Mesenchymal stem cell (in vitro differentiated cells and primary cell): ENCODE data around the gene DGKE.

Experiments used
- DNase-seq: peaks from one replicate; pipeline ENCODE4 v3.0.0-alpha.2; 2013
- H2AFZ ChIP-seq: one replicate; pipeline ENCODE4 v1.6.1; 2013; ENCODE audit warnings: low read depth, mild to moderate bottlenecking, control low read depth, inconsistent platforms, low read length, moderate library complexity
- H2AK5ac ChIP-seq: 2 replicates; pipeline ENCODE4 v1.6.1; 2013; ENCODE audit warnings: low read length, moderate library complexity, mild to moderate bottlenecking, inconsistent platforms; ENCODE audit not compliant: severe bottlenecking
- H2BK120ac ChIP-seq: one replicate; pipeline ENCODE4 v1.6.1; 2013; ENCODE audit warnings: low read depth, mild to moderate bottlenecking, inconsistent platforms, low read length, moderate library complexity
- H2BK12ac ChIP-seq, 2 experiments: one replicate each; pipeline ENCODE4 v1.6.1; 2013; ENCODE audit warnings: inconsistent platforms in 2 of 2, low read length in 2 of 2, mild to moderate bottlenecking in 2 of 2, moderate library complexity in 2 of 2, control low read depth in 1 of 2
- H2BK15ac ChIP-seq: one replicate; pipeline ENCODE4 v1.6.1; 2013; ENCODE audit warnings: mild to moderate bottlenecking, low read depth, inconsistent platforms; ENCODE audit not compliant: poor library complexity, severe bottlenecking
- H2BK5ac ChIP-seq: 2 replicates; pipeline ENCODE4 v1.6.1; 2013; ENCODE audit warnings: low read depth, mild to moderate bottlenecking, low read length, control low read depth, inconsistent platforms; ENCODE audit not compliant: poor library complexity, severe bottlenecking
- H3K14ac ChIP-seq, 2 experiments: one replicate each; pipeline ENCODE4 v1.6.1; 2013; ENCODE audit warnings: inconsistent platforms in 2 of 2, low read length in 2 of 2, control low read depth in 1 of 2, mild to moderate bottlenecking in 1 of 2, moderate library complexity in 1 of 2
- H3K18ac ChIP-seq, 2 experiments: one replicate each; pipeline ENCODE4 v1.6.1; 2013; ENCODE audit warnings: inconsistent platforms in 2 of 2, low read length in 2 of 2, control low read depth in 1 of 2, low read depth in 1 of 2, mild to moderate bottlenecking in 1 of 2
- H3K23ac ChIP-seq, 2 experiments: one replicate each; pipeline ENCODE4 v1.6.1; 2013; ENCODE audit warnings: inconsistent platforms in 2 of 2, low read length in 2 of 2, mild to moderate bottlenecking in 2 of 2, moderate library complexity in 2 of 2, control low read depth in 1 of 2
- H3K27ac ChIP-seq: 2 replicates; pipeline ENCODE4 v1.5.1; 2013; ENCODE audit warnings: mild to moderate bottlenecking, moderate library complexity, low read length, control low read depth, inconsistent platforms; ENCODE audit not compliant: poor library complexity, severe bottlenecking
- H3K27me3 ChIP-seq, 2 experiments: 2 replicates each; pipeline versions ENCODE4 v1.6.1 to v1.7.0; 2013; ENCODE audit warnings: low read length in 2 of 2, mild to moderate bottlenecking in 2 of 2, moderate library complexity in 2 of 2, control low read depth in 1 of 2, inconsistent platforms in 1 of 2; ENCODE audit not compliant: control insufficient read depth in 1 of 2, insufficient read depth in 1 of 2
- H3K36me3 ChIP-seq, 2 experiments: 2 replicates each; pipeline versions ENCODE4 v1.6.1 to v1.7.0; 2013; ENCODE audit warnings: low read length in 2 of 2, control low read depth in 1 of 2, inconsistent platforms in 1 of 2, low read depth in 1 of 2, mild to moderate bottlenecking in 1 of 2; ENCODE audit not compliant: insufficient read depth in 2 of 2, control insufficient read depth in 1 of 2
- H3K4ac ChIP-seq, 2 experiments: one replicate each; pipeline ENCODE4 v1.6.1; 2013; ENCODE audit warnings: inconsistent platforms in 2 of 2, low read length in 2 of 2, mild to moderate bottlenecking in 2 of 2, moderate library complexity in 2 of 2, control low read depth in 1 of 2, low read depth in 1 of 2
- H3K4me1 ChIP-seq: 2 replicates; pipeline ENCODE4 v1.6.1; 2013; ENCODE audit warnings: low read depth, low read length, control low read depth; ENCODE audit not compliant: control insufficient read depth, insufficient read depth
- H3K4me2 ChIP-seq: 2 replicates; pipeline ENCODE4 v1.6.1; 2013; ENCODE audit warnings: low read length, mild to moderate bottlenecking, inconsistent platforms; ENCODE audit not compliant: poor library complexity, severe bottlenecking
- H3K4me3 ChIP-seq, 2 experiments: 2 replicates each; pipeline versions ENCODE4 v1.5.1 to v1.7.0; 2013; ENCODE audit warnings: low read length in 2 of 2, mild to moderate bottlenecking in 2 of 2, control low read depth in 1 of 2, low read depth in 1 of 2; ENCODE audit not compliant: insufficient read depth in 1 of 2
- H3K79me1 ChIP-seq: replicated peaks from 2 replicates; pipeline ENCODE4 v1.6.1; 2013; ENCODE audit warnings: mild to moderate bottlenecking, control low read depth, low read length, inconsistent platforms; ENCODE audit not compliant: poor library complexity, severe bottlenecking
- H3K9ac ChIP-seq: 2 replicates; pipeline ENCODE4 v1.7.0; 2013; ENCODE audit warnings: mild to moderate bottlenecking, low read length, moderate library complexity
- H3K9me3 ChIP-seq: 2 replicates; pipeline ENCODE4 v1.7.0; 2013; ENCODE audit warnings: mild to moderate bottlenecking, low read length; ENCODE audit not compliant: control insufficient read depth
- H4K8ac ChIP-seq: one replicate; pipeline ENCODE4 v1.6.1; 2013; ENCODE audit warnings: inconsistent platforms, mild to moderate bottlenecking, low read length, moderate library complexity
- H4K91ac ChIP-seq: one replicate; pipeline ENCODE4 v1.6.1; 2013; ENCODE audit warnings: mild to moderate bottlenecking, low read length, inconsistent platforms
- WGBS: methylation state at CpG from one replicate; pipeline ENCODE4 v1.1.7; 2013; ENCODE audit warnings: mixed read lengths; 5-methylcytosine and 5-hydroxymethylcytosine counted together

DGKE gene

DNA sequence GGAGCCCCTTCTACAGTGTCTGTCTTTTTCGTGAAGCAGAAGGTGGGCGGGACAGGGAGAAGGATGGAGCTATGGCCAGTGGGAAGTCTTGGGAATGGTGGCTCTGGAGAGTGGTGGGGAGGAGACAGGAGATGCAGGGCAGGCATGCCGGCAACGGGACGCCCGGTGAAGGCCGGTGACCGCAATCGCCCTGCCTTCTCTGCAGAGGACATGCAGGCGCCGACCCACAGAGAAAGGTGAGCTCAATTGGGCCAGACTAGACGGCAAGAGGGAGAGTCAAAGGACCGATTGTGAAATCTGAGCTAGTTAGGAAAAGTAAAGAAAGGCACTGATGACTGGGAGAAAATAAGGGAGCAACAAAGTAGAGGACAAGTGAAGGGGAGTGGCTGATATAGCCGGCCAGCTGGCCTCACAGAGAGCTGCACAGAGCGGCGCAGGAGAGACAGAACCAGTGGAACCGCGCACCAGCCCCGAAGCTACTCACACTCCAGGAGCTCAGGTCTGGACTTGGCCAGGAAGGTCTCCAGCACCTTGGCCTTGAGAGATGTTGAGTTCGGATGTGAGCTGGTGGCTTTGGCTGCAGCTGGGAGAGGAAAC lies 61.0 kb downstream of the DGKE start:
- Histone ChIP-seq H3K18ac (no peak overlapping the region), H3K4ac (no peak overlapping the region), H2BK120ac (no peak overlapping the region), H2BK15ac (no peak overlapping the region), H3K9me3 (no peaks in the 10 kb centered on the region), H2AFZ (no peak overlapping the region), H3K4me3 (no peak overlapping the region), H3K4me2 (no peak overlapping the region), H3K79me1 (peaks cover 12% of the 10 kb centered on the region), H2BK5ac (no peak overlapping the region), H4K8ac (no peak overlapping the region), H3K27ac (no peak overlapping the region), H3K36me3 (peaks cover 71 to 98% of the 10 kb centered on the region in 2 experiments), H3K14ac (no peak overlapping the region), H4K91ac (no peak overlapping the region), H3K23ac (no peak overlapping the region), H2BK12ac (no peak overlapping the region), H2AK5ac (no peak overlapping the region), H3K27me3 (no peaks in the 10 kb centered on the region), H3K9ac (no peak overlapping the region), H3K4me1 (no peaks in the 10 kb centered on the region)
- no peak for DNase-seq
- 97% methylated on average over 20 of the region's 20 CpGs for WGBS

DNA sequence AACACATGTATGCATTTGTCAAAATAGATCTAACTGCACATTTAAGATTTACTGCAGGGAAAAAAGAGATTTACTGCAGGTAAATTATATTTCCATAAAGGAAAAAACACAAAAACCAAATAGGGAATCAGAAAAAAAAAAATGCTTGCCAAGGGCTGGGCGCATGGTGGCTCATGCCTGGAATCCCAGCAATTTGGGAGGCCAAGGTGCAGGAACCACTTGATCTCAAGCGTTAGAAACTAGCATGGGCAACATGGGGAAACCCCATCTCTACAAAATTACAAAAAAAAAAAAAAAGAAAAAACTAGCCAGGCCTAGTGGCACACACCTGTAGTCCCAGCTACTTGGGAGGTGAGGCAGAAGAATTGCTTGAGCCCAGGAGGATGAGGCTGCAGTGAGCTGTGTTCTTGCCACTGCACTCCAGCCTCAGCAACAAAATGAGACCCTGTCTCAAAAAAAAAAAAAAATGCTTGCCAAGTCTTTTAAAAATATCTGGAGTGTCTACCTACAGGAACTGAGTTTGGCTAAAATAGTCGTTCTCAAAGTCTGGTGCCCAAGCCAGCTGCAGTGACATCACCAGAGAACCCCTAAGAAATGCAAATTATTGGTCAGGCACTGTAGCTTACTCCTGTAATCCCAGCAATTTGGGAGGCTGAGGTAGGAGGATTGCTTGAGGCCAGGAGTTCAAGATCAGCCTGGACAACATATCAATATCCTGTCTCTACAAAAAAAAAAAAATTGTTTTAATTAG lies 62.4 kb downstream of the DGKE start:
- H4K8ac ChIP-seq = no peak overlapping the region
- H3K18ac ChIP-seq = no peak overlapping the region
- H3K4ac ChIP-seq = no peak overlapping the region
- no peak overlapping the region for H2BK5ac ChIP-seq
- H3K4me2 ChIP-seq = no peak overlapping the region
- no peak overlapping the region for H2AK5ac ChIP-seq
- no peak overlapping the region for H2BK120ac ChIP-seq
- H3K14ac ChIP-seq = no peak overlapping the region
- no peak overlapping the region for H3K23ac ChIP-seq
- H3K27ac ChIP-seq = no peak overlapping the region
- no peak overlapping the region for H2BK15ac ChIP-seq
- no peak overlapping the region for H2AFZ ChIP-seq
- no peak overlapping the region for H3K4me3 ChIP-seq
- no peaks in the 10 kb centered on the region for H3K27me3 ChIP-seq
- peaks cover 71 to 98% of the 10 kb centered on the region in 2 experiments for H3K36me3 ChIP-seq
- peaks cover 24% of the 10 kb centered on the region for H3K79me1 ChIP-seq
- 79% methylated on average over 2 of the region's 3 CpGs for WGBS
- no peak overlapping the region for H3K9ac ChIP-seq
- no peaks in the 10 kb centered on the region for H3K9me3 ChIP-seq
- no peaks in the 10 kb centered on the region for H3K4me1 ChIP-seq
- DNase-seq = no peak
- H2BK12ac ChIP-seq = no peak overlapping the region
- H4K91ac ChIP-seq = no peak overlapping the region

DNA sequence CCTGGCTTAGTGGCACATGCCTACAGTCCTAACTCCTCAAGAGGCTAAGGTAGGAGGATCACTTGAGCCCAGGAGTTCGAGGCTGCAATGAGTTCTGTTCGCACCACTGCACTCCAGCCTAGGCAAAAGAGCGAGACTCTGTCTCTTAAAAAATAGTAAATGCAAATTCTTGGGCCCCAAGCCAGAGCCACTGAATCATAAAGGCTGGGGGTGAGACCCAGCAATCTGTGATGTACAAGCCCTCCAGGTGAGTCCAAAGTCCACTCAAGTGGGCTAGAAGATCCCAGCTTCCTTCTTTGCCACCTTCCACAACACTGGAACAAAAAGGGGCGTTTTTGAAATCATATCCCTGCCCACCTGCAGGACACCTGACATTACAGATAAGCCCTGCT lies 63.0 kb downstream of the DGKE start:
- Histone ChIP-seq H2BK5ac (no peak overlapping the region), H3K27me3 (no peaks in the 10 kb centered on the region), H4K8ac (no peak overlapping the region), H3K9ac (no peak overlapping the region), H3K4me1 (peaks cover 1% of the 10 kb centered on the region), H3K79me1 (peaks cover 24% of the 10 kb centered on the region), H3K4me2 (no peak overlapping the region), H3K14ac (no peak overlapping the region), H2BK12ac (no peak overlapping the region), H2BK15ac (no peak overlapping the region), H3K9me3 (no peaks in the 10 kb centered on the region), H2AFZ (no peak overlapping the region), H4K91ac (no peak overlapping the region), H2BK120ac (no peak overlapping the region), H3K36me3 (peaks cover 65 to 98% of the 10 kb centered on the region in 2 experiments), H2AK5ac (no peak overlapping the region), H3K4ac (no peak overlapping the region), H3K27ac (no peak overlapping the region), H3K23ac (no peak overlapping the region), H3K4me3 (no peak overlapping the region), H3K18ac (no peak overlapping the region)
- WGBS = 98% methylated on average over 4 of the region's 4 CpGs
- no peak for DNase-seq

DNA sequence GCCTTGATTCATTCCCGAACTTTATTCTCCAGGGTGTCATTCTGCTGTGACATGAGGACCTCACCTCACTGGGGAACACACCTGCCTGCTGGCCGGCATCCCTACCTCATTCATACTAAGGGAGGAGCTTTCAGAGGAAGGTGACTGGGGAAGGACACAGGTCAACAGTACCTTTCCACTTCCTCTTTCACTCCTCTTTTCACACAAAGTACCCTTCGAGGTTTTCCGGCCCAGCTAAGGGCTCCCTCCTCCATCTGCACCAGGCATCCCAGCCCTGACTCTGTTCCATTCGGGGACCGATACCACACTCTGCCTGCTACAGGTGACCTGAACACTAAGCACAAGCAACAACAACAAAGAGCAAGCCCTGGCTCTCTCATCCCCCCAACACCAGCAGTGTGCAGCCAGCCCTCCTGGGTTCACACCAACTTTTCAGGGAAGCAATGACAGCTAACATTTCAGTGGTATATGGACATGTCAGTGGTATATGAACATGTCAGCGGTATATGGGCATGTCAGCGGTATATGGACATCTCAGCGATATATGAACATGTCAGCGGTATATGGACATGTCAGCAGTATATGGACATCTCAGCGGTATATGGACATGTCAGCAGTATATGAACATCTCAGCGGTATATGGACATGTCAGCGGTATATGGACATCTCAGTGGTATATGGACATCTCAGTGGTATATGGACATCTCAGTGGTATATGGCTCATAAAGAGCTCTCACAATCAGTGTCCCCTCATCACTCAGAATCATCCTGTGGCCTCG lies 63.9 kb downstream of the DGKE start:
- no peak overlapping the region for H3K4me3 ChIP-seq
- H2BK12ac ChIP-seq = no peak overlapping the region
- no peak overlapping the region for H2BK15ac ChIP-seq
- no peak overlapping the region for H3K18ac ChIP-seq
- no peak overlapping the region for H2AFZ ChIP-seq
- no peak overlapping the region for H2AK5ac ChIP-seq
- H2BK120ac ChIP-seq = peak overlapping the region; percentile 3
- no peak overlapping the region for H3K9ac ChIP-seq
- DNase-seq = no peak
- no peak overlapping the region for H4K8ac ChIP-seq
- H3K36me3 ChIP-seq = peaks cover 66 to 98% of the 10 kb centered on the region in 2 experiments
- H3K4me1 ChIP-seq = peaks cover 7% of the 10 kb centered on the region
- no peak overlapping the region for H3K4me2 ChIP-seq
- WGBS = 91% methylated on average over 13 of the region's 14 CpGs
- no peak overlapping the region for H3K14ac ChIP-seq
- H3K23ac ChIP-seq = no peak overlapping the region
- H3K79me1 ChIP-seq = peaks cover 24% of the 10 kb centered on the region
- H3K27me3 ChIP-seq = no peaks in the 10 kb centered on the region
- no peak overlapping the region for H2BK5ac ChIP-seq
- H3K4ac ChIP-seq = no peak overlapping the region
- H3K27ac ChIP-seq = no peak overlapping the region
- no peaks in the 10 kb centered on the region for H3K9me3 ChIP-seq
- H4K91ac ChIP-seq = no peak overlapping the region
